K562 (cell line): Measurements from ENCODE around the gene MTOR. TPM values are rescaled to one million over a fixed set of nuclear protein-coding genes. Genes with fewer than 3 reads are reported as not detected.

Source experiments
- CBFA2T3 ChIP-seq: fragments of 450-650 bp; IDR thresholded peaks from 2 replicates; pipeline ENCODE4 v1.6.1; 2017
- CREM ChIP-seq: IDR thresholded peaks from 2 replicates; pipeline ENCODE4 v1.6.1; 2014; ENCODE audit warnings: antibody characterized with exemption, low read depth
- DPF2 ChIP-seq: fragments of 450-650 bp; IDR thresholded peaks from 2 replicates; pipeline ENCODE4 v1.6.1; 2016
- FOSL1 ChIP-seq: fragments of 200-800 bp; sonication (Bioruptor generic); conservative IDR thresholded peaks from 2 replicates; pipeline ENCODE4 v1.6.1; 2016; ENCODE audit warnings: missing genetic modification characterization, missing compliant biosample characterization
- ILK ChIP-seq: fragments of 450-650 bp; IDR thresholded peaks from 2 replicates; pipeline ENCODE4 v1.6.1; 2016; ENCODE audit warnings: missing genetic modification characterization, low read depth, mild to moderate bottlenecking, missing compliant biosample characterization, moderate library complexity, borderline replicate concordance
- POLR2AphosphoS5 ChIP-seq: IDR thresholded peaks from 2 replicates; pipeline ENCODE4 v1.6.1; 2011; ENCODE audit warnings: mild to moderate bottlenecking, low read depth, low read length, moderate library complexity; ENCODE audit not compliant: control insufficient read depth, insufficient read depth
- RBM15 ChIP-seq: fragments of 200-400 bp; formaldehyde crosslinking; IDR thresholded peaks from 2 replicates; pipeline ENCODE4 v1.6.1; 2018; ENCODE audit warnings: mild to moderate bottlenecking, low read length, moderate library complexity; ENCODE audit not compliant: insufficient read depth
- SAFB2 ChIP-seq: fragments of 200-400 bp; formaldehyde crosslinking; IDR thresholded peaks from 2 replicates; pipeline ENCODE4 v1.6.1; 2018; ENCODE audit warnings: borderline replicate concordance, low read length, low read depth, moderate library complexity; ENCODE audit not compliant: severe bottlenecking
- SMARCA4 ChIP-seq: fragments of 450-650 bp; IDR thresholded peaks from 2 replicates; pipeline ENCODE4 v1.6.1; 2016
- TAL1 ChIP-seq: fragments of 450-650 bp; IDR thresholded peaks from 2 replicates; pipeline ENCODE4 v1.6.1; 2016; ENCODE audit warnings: mild to moderate bottlenecking
- TEAD4 ChIP-seq, 2 experiments: sonication (generic) in 1 of 2; formaldehyde crosslinking in 1 of 2; IDR thresholded peaks; 2 replicates each; pipeline versions ENCODE4 v1.6.1 to v1.8.0; 2012 to 2022; ENCODE audit warnings: borderline replicate concordance in 1 of 2, inconsistent platforms in 1 of 2, low read length in 1 of 2, mild to moderate bottlenecking in 1 of 2, missing genetic modification reagents in 1 of 2
- ZNF668 ChIP-seq: fragments of 250-450 bp; sonication (Bioruptor Pico); IDR thresholded peaks from 2 replicates; pipeline ENCODE4 v1.8.0; 2022; ENCODE audit warnings: mild to moderate bottlenecking, inconsistent platforms
- ZNF695 ChIP-seq: fragments of 450-650 bp; formaldehyde crosslinking; IDR thresholded peaks from 2 replicates; pipeline ENCODE4 v1.4.0; 2020; ENCODE audit warnings: mild to moderate bottlenecking, moderate library complexity
- polyA plus RNA-seq, 8 experiments: library from polyadenylated mRNA; depleted of rRNA in 4 of 8; stranded (reverse) in 5 of 8; unstranded in 3 of 8; fragments of >200 nt; fragmentation: Nextera tagmentation in 2 of 8; fragmentation: Illumina TruSeq in 1 of 8; extraction: Ambion mirVana in 2 of 8; extraction: Trizol in 1 of 8; gene quantifications; 2 replicates each; pipeline versions ENCODE4 v1.2.1 to v1.2.3, GENCODE V29; 2011 to 2014; ENCODE audit warnings: inconsistent platforms in 1 of 8, missing spikeins in 1 of 8
- total RNA-seq, 7 experiments: library from RNA; depleted of rRNA in 6 of 7; stranded (reverse); fragments of >200 nt in 6 of 7; fragmentation: Illumina TruSeq in 2 of 7; extraction: Trizol in 2 of 7; gene quantifications; 2 replicates each; pipeline versions ENCODE4 v1.2.1 to v1.2.3, GENCODE V29; 2011 to 2021; ENCODE audit warnings: low replicate concordance in 1 of 7
- TF ChIP-seq, protein P1 (sequence below), 2 experiments: fragments of 450-650 bp in 1 of 2; sonication (generic) in 1 of 2; formaldehyde crosslinking in 1 of 2; IDR thresholded peaks in 1 of 2; conservative IDR thresholded peaks in 1 of 2; 2 replicates each; pipeline versions ENCODE4 v1.6.1 to v1.8.1; 2016 to 2023; ENCODE audit warnings: mild to moderate bottlenecking in 2 of 2, moderate library complexity in 2 of 2, inconsistent platforms in 1 of 2, missing genetic modification reagents in 1 of 2
- TF ChIP-seq, protein P2 (sequence below), 3 experiments: fragments of 200-800 bp in 1 of 3; sonication (Bioruptor generic) in 1 of 3; sonication (generic) in 1 of 3; formaldehyde crosslinking in 1 of 3; IDR thresholded peaks; 2 replicates each; pipeline versions ENCODE4 v1.6.1 to v1.8.0; 2016 to 2022; ENCODE audit warnings: mild to moderate bottlenecking in 2 of 3, missing compliant biosample characterization in 2 of 3, missing genetic modification characterization in 2 of 3, missing genetic modification reagents in 1 of 3

The MTOR gene
- total and polyA plus RNA-seq, 9 of the 15 experiments (the other 6 are each of a cell fraction or from before 2014, with no cell fraction given), result 11.4 to 71.4 (median 52.2) TPM

DNA sequence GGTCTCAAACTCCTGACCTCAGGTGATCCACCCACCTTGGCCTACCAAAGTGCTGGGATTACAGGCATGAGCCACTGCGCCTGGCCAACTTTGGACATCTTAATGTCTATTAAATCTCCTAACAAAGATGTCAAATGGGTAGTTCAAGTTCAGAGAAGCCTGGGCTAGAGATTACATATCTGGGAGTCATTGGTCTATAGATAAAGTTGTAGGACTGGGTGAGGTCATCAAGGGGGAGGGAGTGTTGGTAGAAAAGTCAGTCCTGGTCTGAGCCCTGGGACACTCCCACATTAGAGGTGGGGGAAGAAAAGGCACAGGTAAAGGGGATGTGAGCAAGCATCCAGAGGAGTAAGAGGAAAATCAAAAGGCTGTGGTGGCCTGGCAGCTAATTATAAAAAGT, 17.3 kb upstream of the MTOR start (continued):
- TF ChIP-seq, protein P1, sequence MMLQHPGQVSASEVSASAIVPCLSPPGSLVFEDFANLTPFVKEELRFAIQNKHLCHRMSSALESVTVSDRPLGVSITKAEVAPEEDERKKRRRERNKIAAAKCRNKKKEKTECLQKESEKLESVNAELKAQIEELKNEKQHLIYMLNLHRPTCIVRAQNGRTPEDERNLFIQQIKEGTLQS (IDR thresholded peaks at IDR 0.05), result peak; percentile 89
- TF ChIP-seq, protein P1 (CRISPR knock-in tag; conservative IDR thresholded peaks at IDR 0.05), result no peak; the same call in 1 of the 2 replicates
- peak; percentile 59 for TF ChIP-seq CBFA2T3
- peak; percentile 55; the same call in 1 of the 2 replicates for TF ChIP-seq SMARCA4
- no peak for TF ChIP-seq POLR2AphosphoS5
- 0 out of 2 replicates have a peak, but pooled peaks have one; percentile 24 for TF ChIP-seq CREM
- TF ChIP-seq ZNF668, result no peak
- TF ChIP-seq SAFB2, result no peak
- TF ChIP-seq, protein P2, sequence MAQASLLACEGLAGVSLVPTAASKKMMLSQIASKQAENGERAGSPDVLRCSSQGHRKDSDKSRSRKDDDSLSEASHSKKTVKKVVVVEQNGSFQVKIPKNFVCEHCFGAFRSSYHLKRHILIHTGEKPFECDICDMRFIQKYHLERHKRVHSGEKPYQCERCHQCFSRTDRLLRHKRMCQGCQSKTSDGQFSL (CRISPR knock-in tag; IDR thresholded peaks at IDR 0.05), result no peak
- TF ChIP-seq, protein P2 (tag; IDR thresholded peaks at IDR 0.05), result no peak
- peak; percentile 42; the same call in 1 of the 2 replicates for TF ChIP-seq TEAD4 (IDR thresholded peaks at IDR 0.05; ENCODE audit: low read length)
- TF ChIP-seq TEAD4 (CRISPR knock-in tag; IDR thresholded peaks at IDR 0.05; ENCODE audit: borderline replicate concordance), result no peak
- no peak for TF ChIP-seq RBM15
- TF ChIP-seq ILK (tag), result no peak
- peak; percentile 73 for TF ChIP-seq DPF2
- TF ChIP-seq TAL1, result 0 out of 2 replicates have a peak, but pooled peaks have one; percentile 24
- TF ChIP-seq FOSL1 (tag), result peak; percentile 48; the same call in 1 of the 2 replicates
- TF ChIP-seq ZNF695 (CRISPR knock-in tag), result no peak
